ENCODE measurements around the gene ASS1.
A peak's percentile ranks its signal among the peaks of the same experiment; 100 is the strongest.

The ASS1 gene

DNA sequence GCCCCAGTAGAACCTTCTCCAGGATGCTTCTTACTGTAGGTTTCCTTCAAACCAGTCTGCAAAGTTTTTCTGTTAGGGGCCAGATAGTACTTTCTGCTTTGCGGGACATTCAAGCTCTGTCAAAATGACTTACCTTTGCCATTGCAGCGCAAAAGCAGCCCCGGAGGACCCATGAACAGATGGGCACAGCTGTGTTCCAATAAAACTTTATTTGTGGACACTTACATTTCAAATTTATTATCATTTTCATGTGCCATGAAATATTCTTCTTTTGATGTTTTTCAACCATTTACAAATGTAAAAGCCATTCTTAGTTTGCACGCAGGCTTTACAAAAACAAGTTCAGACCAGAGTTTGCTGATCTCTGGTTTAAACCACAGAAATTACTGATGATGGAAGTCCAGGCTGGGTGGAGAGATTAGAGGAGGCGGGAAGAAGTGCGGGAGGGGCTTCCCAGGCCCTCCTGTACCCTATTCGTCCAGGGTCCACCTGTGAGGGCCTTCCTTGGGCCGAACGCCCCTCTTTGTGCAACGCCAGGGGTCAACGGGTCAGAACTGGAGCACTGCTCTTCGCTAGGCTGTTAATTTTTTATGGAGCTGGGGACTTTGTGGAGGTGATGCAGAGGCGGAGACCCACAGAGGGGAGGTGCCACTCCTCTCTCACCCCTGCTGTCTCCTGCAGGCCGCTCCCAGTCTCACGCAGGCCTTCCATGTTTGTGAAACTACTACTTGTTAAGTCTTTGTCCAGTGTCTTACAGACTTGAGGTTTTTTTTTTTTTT lies 7.6 kb upstream of the ASS1 start:
- DNase-seq, result no peak

DNA sequence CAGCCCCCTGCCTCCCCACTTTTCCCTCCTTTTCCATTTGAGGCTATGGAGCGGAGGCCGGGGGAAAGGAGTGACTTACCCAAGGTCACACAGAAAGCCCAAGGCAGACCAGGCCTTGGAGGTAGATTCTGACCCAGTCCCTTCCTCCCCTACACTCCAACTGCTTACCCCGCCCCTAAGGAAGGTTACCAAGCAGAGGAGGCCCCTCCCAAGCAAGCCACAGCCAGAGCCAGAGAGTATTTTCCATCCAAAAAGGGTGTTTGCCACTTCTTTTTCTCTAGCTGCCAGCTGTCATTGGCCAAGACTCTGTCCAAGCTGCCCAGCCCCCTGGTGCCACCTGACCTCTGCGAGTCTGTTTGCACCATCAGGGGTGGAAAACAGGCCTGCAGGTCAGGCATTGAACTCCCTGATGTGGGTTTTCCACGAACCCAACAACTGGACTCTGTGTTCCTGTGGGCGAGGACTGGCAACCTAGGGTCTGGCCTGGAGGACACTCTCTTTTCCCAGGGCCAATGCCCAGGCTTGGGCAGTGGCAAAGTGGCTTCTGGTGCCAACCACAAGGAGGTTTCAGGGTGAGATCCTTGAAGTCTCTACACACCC lies 6.3 kb upstream of the ASS1 start:
- DNase-seq, result no peak

DNA sequence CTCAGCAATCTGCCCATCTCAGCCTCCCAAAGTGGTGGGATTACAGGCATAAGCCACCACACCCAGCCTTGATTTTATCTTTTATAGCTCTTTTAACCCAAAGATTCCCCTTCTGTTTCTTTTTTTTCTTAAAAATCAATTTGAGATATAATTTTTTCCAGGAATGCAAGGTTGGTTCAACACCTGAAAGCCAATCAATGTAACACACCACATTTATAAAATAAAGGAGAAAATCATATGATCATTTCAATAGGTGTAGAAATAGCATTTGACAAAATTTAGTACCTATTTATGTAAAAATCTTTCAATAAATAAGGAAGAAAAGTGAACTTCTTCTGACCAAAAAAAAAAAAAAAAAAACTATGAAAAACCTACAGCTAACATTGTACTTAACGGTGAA lies 3.7 kb upstream of the ASS1 start:
- no peak for DNase-seq

DNA sequence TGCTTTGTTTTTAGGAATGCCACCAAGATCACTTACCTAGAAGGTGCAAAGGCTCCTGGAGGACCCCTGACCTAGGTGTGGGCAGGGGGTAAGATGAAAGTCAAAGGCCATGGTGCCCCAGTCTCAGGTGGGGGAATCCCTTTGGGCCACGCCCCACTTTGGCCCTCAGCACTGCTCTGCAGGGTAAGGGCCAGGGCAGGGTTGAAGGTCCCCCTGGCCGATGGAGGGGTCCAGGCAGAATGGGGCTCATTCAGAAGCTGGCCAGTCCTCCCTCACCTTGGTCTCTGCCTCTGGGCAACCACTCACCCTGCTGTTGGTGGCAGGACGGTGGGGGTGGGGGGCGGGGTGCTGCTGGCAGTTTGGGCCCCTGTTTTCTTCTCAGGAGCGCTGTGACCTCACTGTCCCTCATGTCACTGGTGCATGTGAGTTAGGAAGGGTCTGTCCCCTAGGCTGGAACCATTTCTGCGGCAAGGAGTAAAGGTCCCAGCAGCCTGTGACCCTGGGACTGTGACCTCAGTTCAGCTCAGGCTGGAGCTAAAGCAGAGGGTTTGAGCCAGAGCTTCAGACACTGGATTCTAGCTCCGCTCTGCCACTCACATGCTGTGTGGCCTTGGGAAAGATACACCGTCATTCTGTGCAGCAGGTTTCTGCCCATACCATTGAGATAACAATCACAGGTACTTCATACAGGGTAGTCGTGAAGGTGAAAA lies 1.9 kb upstream of the ASS1 start:
- DNase-seq, result no peak

DNA sequence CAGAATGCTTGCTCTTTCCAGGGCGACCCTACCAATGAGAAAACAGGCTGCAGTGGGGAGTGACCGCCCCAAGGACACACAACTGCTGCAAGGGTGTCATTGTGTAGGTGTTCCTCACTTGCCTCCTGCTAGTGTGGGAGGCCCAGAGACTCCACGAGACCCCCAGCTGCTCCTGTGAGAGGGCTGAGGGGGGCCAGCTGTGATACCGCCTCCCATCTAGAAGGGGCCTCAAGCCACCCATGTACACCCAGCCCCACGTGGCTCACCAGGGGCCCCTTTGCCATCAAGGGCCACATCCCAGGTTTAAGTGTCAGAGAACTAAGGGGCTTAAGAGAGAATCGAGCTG lies 1.3 kb upstream of the ASS1 start:
- no peak for DNase-seq

DNA sequence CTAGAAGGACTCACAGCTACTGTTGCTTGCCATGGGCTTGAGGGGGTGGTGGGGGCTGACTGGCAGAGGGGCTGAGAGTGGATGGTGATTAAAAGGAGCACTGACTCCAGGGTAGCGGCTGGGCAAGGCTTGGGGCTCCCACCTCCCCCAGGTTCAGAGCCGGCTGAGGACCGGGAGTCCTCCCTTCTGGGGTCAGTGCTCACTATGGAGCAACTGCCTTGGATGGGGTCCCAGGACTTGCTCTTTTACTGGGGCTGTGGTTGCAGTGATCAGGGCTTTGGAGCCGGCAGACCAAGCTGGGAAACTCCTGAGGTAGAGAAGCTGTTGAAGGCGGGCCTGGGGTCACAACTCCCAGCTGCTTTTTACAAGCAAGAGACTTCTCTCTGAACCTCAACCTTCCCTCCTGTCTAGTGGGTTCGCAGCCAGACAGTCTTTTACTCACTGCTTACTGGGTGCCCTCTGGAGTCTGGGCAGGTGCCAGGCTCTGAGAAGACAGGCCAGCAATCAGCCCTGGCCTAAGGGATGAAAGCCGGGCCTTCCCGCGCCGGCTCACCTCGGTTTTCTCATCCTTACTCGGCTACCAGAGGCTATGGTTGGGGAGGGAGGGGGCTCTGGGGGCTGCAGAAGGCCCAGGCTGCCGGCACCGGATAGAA lies 795 bp upstream of the ASS1 start:
- no peak for DNase-seq

DNA sequence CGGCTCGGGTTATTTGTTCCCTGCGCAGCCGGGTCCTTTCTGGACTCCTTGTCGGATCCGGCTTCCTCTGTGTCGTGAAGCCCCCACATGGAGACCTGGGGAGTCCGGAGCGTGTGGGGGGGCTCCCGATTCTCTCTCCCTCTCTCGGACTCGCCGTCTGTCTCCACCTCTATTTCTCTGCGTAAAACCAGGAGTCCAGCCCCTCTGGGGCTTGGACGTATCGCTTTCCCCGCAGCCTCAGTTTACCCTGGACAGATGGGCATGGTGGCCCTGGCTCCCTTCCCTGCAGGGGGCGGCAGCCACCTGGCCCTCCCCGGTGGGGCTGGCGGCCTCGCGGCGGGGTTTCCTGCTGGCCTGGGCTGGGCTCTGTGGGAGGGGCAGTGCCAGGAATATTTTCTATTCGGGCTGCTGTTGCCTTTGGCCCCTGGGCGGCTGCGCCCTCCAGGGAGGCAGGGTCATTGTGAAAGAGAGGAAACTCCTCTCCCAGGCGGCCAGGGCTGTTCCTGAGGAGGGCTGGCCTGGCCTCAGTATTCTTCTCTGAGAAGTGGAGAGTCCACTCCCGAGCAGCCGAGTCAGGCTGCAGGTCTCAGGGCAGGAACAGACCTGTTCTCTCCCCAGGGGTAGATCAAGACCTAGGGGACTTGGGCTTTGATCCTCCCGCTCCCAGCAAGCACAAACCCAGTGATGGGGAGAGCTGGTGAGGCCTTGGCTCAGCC lies 665 bp downstream of the ASS1 start:
- peak; percentile 64 for DNase-seq

DNA sequence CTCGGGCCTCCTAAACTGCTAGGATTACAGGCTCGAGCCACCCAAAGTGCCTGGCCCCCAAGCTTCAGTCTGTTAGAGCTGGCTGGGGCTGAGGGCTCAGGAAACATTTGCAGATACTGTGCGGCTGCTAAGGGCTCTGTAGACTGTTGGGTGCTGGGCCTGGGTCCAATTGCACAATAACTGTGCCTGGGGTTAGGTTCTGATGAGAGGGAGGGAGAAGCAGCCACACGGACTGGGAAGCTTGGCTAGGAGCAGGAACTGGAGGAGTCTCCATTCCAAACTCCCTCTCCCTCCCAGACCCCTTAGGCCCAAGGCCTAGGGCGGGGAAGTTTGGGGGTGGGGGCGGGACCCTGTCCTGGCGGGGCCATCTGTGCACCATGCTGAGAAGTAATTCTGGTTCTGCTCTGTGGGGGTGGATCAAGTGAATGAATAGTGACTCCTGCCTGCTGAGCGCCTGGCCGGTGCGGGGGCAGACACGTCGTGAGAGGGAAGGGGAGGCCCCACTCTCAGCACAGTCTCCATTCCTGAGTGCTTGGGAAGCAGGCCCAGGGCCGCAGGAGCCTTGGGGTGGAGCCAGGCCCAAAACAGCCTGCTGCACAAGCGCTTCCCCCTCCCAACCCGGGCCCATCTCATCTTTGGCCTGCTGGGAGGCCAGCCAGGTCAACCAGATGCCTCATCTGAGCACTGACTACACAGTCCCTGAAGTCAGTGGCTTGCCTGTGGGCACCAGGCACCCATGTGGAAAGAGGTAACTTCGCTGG lies 1.5 kb downstream of the ASS1 start:
- peak; percentile 91 for DNase-seq

DNA sequence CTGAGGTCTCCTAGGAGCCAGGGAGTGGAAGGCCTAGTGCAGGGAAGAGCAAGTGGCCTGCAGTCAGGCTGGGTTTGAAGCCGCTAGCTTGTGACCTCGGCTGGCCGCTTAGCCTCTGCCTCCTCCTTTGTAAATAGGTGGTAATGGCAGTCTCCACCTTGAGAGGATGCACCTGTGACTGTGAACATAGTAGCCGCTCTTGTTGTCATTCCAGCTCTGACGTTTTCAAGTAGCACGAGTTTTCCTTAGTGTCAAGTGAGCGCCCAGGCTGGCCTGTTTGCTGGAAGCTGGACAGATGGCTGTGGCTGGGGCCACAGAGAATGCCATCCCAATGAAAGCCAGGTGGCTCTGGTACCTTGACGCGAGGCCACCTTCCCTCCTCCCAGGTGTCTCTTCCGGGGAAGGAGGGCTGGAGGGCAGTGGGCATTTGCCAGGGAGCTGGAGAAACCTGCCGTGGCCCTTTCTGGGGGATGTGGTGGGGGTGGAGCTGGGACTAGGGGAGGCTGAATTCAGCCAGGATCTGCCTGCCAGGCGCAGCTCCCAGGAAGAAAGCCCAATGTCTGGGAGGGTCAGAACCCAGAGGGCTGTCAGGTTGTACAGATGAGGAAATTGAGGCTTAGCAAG lies 2.5 kb downstream of the ASS1 start:
- DNase-seq, result no peak

DNA sequence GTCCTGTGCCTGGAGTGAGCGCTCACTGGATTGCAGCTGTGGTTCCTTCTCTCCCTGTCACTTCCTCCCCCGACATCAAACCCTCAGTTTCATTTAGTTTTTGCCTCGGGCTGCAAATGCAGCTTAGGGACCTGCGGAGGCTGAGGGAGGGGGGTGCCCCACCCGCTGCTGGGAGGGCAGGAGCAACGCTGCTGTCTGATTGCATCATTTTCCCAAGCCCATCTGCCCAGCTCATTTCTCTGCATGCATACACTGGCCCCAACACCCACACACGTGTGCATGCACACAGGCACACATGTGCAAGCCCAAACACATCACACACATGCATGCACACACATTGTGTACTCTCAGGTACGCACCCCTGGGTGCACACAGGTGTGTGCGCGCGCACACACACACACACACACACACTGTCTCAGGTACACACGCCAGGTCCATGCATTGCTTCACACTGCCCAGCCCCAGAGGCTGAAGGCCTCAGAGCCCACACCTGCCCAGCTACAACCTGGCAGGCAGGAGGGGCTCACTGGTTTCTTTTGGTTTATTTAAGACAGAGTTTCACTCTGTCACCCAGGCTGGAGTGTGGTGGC lies 3.4 kb downstream of the ASS1 start:
- no peak for DNase-seq

DNA sequence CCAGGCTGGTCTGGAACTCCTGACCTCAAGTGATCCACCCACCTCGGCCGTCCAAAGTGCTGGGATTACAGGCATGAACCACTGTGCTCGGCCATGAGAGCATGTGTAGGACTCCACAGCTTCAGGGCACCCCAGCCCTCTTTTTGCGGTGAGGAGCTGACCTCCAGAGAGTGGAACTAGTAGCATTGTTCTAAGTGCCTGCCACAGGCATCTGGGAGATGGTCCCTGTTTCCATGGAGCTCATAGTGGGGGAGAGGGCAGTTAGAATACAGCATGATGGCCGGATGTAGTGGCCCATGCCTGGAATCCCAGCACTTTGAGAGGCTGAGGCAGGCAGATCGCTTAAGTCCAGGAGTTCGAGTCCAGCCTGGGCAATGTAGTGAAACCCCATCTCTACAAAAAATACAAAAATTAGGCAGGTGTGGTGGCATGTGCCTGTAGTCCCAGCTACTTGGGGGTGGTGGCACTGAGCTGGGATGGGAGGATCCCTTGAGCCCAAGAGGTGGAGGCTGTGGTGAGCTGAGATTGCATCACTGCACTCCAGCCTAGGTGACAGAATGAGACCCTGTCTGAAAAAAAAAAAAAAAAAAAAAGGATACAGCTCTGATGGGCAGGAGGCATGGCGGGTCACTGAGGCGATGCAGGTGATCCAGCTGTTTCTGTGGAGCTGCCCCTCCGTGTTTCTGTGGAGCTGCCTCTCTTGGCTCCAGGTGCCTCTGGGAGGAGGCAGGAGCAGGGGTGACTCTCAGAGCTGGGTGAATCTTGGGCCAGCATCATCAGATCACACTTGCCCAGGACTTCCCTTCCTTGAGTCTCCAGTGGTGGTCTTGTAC lies 4.2 kb downstream of the ASS1 start:
- no peak for DNase-seq

DNA sequence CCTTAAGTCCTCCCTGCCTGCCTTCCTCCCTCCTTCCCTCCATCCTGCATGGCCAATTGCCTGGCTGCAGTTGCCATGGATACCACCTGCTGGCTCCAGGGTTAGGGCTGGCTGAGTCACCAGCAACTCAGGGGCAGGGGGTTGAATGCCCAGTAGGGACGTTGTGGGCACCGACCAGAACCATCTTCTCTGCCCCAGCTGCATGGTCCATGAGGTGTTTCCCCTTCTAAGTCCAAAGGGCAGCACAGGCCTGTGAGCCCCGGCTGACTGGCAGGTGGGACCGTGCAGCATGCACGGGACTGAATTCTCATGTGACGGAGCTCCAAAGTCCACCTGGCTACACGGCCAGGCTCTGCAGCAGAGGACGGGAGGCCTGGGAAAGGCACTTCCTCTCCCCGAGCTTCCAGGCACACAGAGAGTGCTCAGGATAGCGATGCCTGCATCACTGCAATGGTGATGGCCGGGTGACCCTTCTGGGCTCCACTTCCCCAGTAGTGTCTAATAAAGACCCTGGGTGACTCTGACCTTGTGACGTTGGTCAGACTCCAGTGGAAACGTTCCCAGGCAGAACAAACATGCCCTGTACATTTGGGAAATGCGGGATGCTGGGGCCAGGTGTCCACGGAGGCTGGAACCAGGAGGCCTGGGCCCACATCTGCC lies 5.7 kb downstream of the ASS1 start:
- DNase-seq, result no peak

DNA sequence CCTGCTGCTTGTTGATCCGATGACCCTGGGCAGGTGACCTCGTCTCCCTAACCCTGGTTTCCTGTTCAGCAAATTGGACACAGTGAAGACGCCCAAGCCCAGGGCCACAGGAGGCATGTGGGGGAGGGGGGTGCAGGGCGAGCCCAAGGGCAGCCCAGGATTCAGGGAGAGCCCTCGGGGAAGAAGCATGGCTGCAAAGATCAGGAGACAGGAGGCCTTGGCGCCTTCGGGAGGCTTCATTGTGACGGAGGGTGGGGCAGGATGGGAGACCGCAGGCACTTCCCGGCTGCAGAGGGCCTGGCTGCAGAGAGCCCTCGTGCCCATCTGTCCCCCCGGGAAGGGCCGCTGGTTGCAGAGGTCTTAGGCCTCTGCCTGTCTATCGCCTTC lies 6.2 kb downstream of the ASS1 start:
- no peak for DNase-seq

DNA sequence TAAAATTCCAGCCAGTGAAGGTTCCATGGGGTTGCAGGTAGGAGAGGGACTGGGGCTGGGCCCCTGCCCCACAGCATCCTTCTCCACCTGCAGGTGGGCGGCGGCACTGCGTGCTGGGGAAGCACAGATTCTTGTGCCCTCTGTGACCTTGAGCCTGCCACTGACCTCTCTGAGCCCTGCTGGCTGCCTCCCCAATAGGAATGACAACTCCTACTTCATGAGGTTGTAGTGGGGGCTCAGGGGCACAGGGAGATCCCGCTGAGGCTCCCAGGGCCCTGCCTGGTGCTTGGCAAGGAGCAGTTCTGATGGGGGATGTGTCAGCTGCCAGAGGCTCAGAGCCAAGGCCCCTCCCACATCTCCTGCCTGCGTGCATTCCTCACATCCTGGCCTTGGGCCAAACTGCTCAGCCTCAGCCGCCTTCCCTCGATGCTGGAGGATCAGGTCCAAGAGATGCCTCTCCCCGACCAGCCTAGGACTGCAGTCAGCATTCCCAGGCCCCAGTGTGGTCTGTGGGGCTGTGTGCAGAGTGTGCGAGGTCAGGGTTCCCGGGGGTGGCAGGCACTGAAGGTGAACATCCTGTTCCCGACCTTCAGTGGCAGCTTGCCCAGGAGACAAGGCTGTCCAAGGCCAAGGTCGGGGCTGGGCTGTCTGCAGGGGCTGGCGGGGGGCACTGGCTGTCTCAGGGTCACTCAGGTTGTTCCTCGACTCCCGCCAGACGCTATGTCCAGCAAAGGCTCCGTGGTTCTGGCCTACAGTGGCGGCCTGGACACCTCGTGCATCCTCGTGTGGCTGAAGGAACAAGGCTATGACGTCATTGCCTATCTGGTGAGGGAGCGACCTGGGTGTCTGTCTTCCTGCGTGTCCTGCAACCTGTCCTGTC lies 7.0 kb downstream of the ASS1 start:
- peak; percentile 86 for DNase-seq

DNA sequence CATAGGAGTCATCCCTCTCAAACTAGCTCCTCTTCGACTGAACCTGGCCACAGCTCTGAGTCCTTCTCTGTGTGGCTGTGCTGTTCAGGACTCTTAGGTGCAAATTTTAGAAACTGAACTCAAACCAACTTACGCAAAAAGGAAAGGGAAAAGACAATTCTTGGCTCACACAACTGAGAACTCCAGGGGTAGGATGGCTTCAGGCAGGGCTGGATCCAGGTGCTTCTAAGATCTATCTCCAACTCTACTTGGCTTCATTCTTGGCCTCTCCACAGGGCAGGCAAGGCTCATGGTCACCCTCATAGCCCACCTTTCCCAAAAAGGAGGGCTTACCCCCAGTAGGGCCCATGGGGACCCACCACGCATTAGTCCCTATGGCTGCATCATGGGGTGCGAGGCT lies 8.1 kb downstream of the ASS1 start:
- DNase-seq, result no peak

DNA sequence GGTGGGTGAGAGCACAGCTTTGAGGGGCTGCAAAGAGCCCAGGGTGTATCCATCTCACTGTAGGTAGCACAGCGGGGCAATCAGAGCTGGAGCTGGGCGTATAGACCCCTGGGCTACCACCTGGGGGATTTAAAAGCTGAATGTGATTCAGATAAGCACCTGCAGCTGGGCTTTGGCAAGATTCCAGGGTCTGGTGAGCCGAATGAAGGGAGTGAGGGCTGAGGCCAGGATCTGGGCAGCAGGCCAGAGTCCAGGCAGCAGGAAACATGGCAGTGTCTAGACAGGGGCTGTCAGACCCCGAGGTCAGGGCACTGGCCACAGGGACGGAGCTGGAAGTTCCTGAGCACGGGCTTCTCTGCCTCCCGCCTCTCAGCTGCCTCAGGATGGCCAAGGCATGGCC lies 8.7 kb downstream of the ASS1 start:
- peak; percentile 54 for DNase-seq

DNA sequence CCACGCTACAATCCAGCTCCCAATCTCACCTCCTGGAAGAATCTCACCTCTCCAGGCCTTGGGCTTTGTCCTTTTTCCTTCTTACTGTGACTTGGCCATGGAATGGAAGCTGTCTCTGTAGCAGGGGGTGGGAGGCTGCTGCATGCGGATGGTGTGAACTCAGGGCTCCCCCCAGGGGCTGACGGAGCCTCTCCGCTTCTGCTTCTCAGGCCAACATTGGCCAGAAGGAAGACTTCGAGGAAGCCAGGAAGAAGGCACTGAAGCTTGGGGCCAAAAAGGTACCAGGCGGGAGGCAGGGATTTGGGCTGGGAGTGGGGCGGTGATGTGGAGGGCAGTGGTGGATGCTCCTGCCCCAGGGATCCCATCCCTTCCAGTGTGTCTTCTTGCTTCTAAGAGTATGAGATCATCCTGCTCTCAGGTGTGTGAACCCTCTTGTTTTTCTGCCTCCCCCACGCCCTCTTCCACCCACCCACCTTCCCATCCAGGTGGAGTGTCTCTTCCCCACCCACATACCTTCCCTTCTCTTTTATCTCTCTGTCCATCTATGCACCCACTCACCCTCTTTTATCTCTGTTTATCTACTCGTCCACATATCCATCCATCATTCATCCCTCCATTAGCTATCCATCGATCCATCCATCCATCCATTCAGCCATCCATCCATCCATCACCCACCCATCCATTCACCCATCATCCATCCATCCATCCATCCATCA lies 9.5 kb downstream of the ASS1 start:
- DNase-seq, result no peak

DNA sequence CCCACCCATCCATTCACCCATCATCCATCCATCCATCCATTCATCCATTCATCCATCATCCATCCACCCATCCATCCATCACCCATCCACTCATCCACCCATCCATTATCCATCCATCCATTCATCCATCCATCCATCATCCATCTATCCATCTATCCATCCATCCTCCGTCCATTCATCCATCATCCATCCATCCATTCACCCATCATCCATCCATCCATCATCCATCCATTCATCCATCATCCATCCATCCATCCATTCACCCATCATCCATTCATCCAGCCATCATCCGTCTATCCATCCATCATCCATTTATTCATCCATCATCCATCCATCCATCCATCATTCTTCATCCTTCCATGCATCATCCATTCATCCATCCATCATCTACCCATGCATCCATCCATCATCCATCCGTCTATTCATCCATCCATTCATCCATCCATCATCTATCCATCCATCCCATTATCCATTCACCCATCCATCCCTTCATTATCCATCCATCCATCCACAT lies 10.1 kb downstream of the ASS1 start:
- DNase-seq, result no peak

Data from femur (tissue), 1 donor.